Effector memory CD4-positive, alpha-beta T cell (primary cell): ENCODE results near the gene ATP11C.
"Not testable (repeated sequence)": the region's sequence is repeated elsewhere in the genome, so short reads cannot be mapped to it uniquely, and the experiment has no call there.

Experiments
- DNase-seq, 3 donors: peaks; one replicate each; pipeline ENCODE4 v3.0.0-alpha.2; 2020
- H3K27ac ChIP-seq: 2 replicates; pipeline ENCODE4 v1.7.0; 2013; ENCODE audit warnings: mild to moderate bottlenecking, low read length, moderate library complexity; ENCODE audit not compliant: insufficient read depth, poor library complexity, severe bottlenecking
- H3K27me3 ChIP-seq: replicated peaks from 2 replicates; pipeline ENCODE4 v1.7.0; 2013; ENCODE audit warnings: mild to moderate bottlenecking, low read length; ENCODE audit not compliant: insufficient read depth, control insufficient read depth, poor library complexity, severe bottlenecking
- H3K36me3 ChIP-seq: 2 replicates; pipeline ENCODE4 v1.7.0; 2013; ENCODE audit warnings: mild to moderate bottlenecking, low read length, moderate library complexity; ENCODE audit not compliant: control insufficient read depth, insufficient read depth
- H3K4me1 ChIP-seq: 2 replicates; pipeline ENCODE4 v1.7.0; 2013; ENCODE audit warnings: low read length, mild to moderate bottlenecking; ENCODE audit not compliant: control insufficient read depth, insufficient read depth, poor library complexity, severe bottlenecking
- H3K4me3 ChIP-seq: 2 replicates; pipeline ENCODE4 v1.7.0; 2013; ENCODE audit warnings: low read length, low read depth, mild to moderate bottlenecking; ENCODE audit not compliant: insufficient read depth, poor library complexity, severe bottlenecking
- H3K9me3 ChIP-seq: 2 replicates; pipeline ENCODE4 v1.7.0; 2013; ENCODE audit warnings: mild to moderate bottlenecking, low read length, moderate library complexity; ENCODE audit not compliant: control insufficient read depth

ATP11C gene

DNA sequence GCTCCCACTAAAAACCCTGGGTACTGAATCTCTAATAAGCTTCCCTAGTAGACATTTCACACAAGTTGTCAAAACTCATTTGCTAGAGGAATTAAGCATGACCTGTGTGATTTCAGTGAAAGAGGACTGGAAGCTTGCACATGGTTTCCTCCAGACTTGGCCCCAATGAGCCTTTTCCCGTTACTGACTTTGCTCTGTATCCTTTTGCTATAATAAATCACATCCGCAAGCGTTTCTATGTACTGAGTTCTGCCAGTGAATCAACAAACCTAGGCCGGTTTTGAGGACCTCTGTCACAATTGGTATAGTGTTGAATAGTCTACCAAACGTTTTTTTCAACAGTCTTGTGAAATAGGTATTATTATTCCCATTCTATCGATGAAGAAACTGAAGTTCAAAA lies 8.2 kb downstream of the ATP11C start:
- H3K4me3 ChIP-seq, result no peak overlapping the region
- H3K27me3 ChIP-seq, result no peaks in the 10 kb centered on the region
- H3K9me3 ChIP-seq, result no peaks in the 10 kb centered on the region
- DNase-seq, result no peak
- no peaks in the 10 kb centered on the region for H3K4me1 ChIP-seq
- H3K27ac ChIP-seq, result no peak overlapping the region
- no peaks in the 10 kb centered on the region for H3K36me3 ChIP-seq

DNA sequence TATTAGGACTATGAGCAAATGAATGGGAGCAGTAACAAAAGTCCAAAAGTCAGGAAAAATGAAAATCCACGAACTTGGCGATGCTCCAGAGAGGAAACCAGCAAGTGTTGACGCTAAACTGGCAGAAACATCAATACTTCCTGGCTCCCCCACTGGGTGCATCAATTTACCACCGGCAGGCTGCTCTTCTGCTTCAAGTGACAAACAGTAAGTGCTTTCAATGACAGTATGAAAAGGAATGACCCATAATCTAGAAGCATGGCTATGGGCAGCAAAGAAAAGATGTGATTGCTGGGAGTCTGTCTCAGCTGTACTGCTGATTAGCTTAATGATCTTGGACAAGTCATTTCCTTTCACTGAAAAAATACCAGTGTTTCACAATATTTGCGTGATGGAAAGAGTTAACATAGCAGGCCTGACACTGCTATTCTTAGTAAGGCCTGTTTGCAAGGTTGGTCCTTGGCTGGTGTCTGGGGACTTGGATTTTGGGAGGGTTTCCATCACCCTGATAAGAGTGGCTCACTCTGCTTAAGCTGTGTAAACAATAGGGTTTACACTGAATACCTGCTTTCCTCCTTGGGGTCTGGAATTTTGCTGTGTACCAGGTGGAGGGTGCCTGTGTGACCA lies 8.7 kb downstream of the ATP11C start:
- no peak overlapping the region for H3K4me3 ChIP-seq
- no peaks in the 10 kb centered on the region for H3K36me3 ChIP-seq

DNA sequence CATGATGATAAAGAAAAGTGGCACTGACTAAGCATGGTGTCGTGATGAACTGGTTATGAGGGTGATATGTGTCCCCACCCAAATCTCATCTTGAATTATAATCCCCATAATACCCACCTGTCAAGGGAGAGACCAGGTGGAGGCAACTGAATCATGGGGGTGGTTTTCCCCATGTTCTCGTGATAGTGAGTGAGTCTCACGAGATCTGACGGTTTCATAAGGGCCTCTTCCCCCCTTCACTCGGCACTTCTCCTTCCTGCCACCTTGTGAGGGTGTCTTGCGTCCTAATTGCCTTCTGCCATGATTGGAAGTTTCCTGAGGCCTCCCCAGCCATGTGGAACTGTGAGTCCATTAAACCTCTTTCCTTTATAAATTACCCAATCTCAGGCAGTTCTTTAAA lies 11.7 kb downstream of the ATP11C start:
- not testable (repeated sequence) for DNase-seq

More for the DNA sequence above, 8.7 kb downstream of the ATP11C start:
- Histone ChIP-seq H3K27ac (no peak overlapping the region), H3K27me3 (no peaks in the 10 kb centered on the region), H3K9me3 (no peaks in the 10 kb centered on the region), H3K4me1 (no peaks in the 10 kb centered on the region)
- DNase-seq, result no peak

DNA sequence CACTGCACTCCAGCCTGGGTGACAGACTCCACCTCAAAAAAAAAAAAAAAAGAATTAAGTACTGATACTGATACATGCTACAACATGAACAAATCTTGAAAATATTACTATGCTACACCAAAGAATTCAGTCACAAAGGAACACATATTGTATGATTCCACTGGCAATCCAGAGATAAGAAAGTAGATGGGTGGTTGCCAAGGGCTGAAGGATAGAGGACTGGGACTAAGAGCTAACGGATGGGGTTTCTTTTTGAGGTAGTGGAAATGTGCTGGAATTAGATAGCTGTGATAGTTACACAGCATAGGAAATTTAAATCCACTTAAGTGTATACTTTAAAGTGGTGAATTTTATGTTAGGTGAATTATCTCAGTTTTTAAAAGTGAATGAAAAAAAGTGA lies 12.5 kb downstream of the ATP11C start:
- DNase-seq, result no peak

More for the DNA sequence above, 11.7 kb downstream of the ATP11C start:
- H3K9me3 ChIP-seq, H3K27ac ChIP-seq, H3K4me3 ChIP-seq, H3K27me3 ChIP-seq, H3K36me3 ChIP-seq, H3K4me1 ChIP-seq: not testable (repeated sequence)

DNA sequence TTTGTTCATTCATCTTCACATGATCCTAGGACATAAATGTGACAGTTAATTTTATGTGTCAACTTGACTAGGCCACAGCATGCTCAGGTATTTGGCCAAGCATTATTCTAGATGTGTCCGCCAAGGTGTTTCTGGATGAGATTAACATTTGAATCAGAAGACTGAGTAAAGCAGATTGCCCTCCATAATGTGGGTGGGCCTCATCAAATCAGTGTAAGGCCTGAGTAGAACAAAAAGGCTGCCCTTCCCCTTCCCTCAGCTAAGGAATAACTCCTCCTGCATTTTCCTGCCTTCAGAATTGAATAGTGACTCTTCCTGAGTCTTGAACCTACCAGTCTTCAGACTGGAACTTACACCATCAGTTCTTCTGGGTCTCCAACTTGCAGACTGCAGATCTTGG lies 18.4 kb downstream of the ATP11C start:
- Histone ChIP-seq H3K36me3 (no peaks in the 10 kb centered on the region), H3K9me3 (no peaks in the 10 kb centered on the region), H3K27me3 (no peaks in the 10 kb centered on the region), H3K4me1 (no peaks in the 10 kb centered on the region), H3K4me3 (no peak overlapping the region), H3K27ac (no peak overlapping the region)
- no peak for DNase-seq

More for the DNA sequence above, 12.5 kb downstream of the ATP11C start:
- Histone ChIP-seq H3K36me3 (no peaks in the 10 kb centered on the region), H3K9me3 (no peaks in the 10 kb centered on the region), H3K4me1 (no peaks in the 10 kb centered on the region), H3K27ac (no peak overlapping the region), H3K27me3 (no peaks in the 10 kb centered on the region), H3K4me3 (no peak overlapping the region)

DNA sequence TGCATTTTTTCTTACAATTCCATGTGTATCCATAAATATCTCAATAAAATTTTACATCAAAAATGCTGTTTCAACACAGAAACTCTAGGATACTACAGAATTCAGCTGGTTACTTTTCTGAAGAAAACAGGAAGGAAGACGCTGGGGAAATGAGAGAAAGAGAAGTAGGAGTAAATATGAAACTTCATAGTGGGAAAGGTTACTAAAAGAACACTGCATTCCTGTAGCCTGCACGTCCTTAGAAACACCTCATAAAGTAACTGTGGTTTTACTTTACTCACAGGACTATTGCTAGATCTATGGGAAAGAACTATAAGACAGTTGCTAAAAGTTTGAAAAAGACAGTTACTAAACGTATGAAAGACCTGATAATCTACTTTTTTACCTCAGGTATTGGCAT lies 23.1 kb downstream of the ATP11C start:
- no peak for DNase-seq
- Histone ChIP-seq H3K27ac (no peak overlapping the region), H3K36me3 (no peaks in the 10 kb centered on the region)

DNA sequence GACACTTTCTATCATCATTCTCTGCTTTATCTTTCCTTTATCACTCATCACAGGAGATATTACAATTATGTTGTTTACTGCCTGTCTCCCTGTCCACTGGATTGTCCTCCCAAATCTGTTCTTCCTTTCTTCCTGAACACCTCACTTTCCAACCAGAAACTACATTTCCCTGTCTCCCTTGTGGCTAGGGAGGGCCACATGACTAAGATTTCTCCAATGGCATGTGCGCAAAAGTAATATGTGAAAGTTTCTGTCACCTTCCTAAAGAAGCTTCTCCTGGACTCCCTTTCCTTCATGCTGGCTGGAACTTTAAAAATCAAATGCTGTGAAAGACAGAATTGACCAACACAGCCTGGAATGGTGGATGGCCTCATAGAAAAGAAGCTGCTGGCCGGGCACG lies 25.8 kb downstream of the ATP11C start:
- Histone ChIP-seq H3K9me3 (no peaks in the 10 kb centered on the region), H3K27ac (no peak overlapping the region), H3K36me3 (no peaks in the 10 kb centered on the region), H3K4me3 (no peak overlapping the region), H3K4me1 (no peaks in the 10 kb centered on the region), H3K27me3 (no peaks in the 10 kb centered on the region)
- no peak for DNase-seq

More for the DNA sequence above, 23.1 kb downstream of the ATP11C start:
- no peak overlapping the region for H3K4me3 ChIP-seq
- H3K9me3 ChIP-seq, result no peaks in the 10 kb centered on the region
- H3K4me1 ChIP-seq, result no peaks in the 10 kb centered on the region
- H3K27me3 ChIP-seq, result no peaks in the 10 kb centered on the region

DNA sequence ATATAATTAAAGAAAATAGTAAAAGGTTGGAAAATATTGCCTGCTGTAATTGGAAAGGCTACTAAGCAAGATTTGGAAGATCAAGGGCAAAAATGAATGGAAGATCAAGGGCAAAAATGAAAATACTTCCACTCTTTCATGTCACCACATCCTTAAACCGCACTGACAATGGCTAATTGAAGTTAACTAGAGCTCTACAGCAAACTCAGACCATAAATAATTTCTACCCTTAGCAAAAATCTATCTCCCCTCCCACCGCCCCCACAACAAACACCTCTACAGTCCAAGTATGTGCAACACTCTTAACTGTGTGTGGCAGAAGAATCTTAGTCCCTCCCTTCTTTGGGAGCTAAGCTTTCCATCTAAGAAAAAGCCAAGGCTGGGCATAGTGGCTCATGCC lies 27.1 kb downstream of the ATP11C start:
- Histone ChIP-seq H3K27me3 (no peaks in the 10 kb centered on the region), H3K4me3 (no peak overlapping the region), H3K9me3 (no peaks in the 10 kb centered on the region), H3K27ac (no peak overlapping the region), H3K4me1 (no peaks in the 10 kb centered on the region), H3K36me3 (no peaks in the 10 kb centered on the region)
- no peak for DNase-seq

DNA sequence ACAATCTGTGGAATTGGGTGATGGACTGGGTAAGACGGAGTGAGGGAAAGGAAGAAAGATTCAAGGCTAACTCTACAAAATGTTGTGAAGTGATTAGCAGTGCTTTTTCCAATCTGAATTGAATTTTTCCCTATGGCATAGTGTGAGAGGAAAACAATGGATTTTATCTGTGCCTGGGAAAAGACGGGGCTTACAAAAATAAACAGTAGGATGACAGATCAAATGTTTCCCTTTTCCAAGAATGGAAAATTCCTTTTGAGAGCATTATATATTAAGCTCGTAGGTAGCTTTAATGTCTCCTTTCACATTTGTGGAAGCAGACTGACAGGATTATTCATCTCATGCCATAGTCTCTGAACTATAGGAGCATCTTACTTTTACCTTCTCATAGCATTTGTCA lies 27.8 kb downstream of the ATP11C start:
- Histone ChIP-seq H3K27me3 (no peaks in the 10 kb centered on the region), H3K4me1 (no peaks in the 10 kb centered on the region), H3K4me3 (no peak overlapping the region), H3K36me3 (no peaks in the 10 kb centered on the region), H3K9me3 (no peaks in the 10 kb centered on the region), H3K27ac (no peak overlapping the region)
- no peak for DNase-seq

DNA sequence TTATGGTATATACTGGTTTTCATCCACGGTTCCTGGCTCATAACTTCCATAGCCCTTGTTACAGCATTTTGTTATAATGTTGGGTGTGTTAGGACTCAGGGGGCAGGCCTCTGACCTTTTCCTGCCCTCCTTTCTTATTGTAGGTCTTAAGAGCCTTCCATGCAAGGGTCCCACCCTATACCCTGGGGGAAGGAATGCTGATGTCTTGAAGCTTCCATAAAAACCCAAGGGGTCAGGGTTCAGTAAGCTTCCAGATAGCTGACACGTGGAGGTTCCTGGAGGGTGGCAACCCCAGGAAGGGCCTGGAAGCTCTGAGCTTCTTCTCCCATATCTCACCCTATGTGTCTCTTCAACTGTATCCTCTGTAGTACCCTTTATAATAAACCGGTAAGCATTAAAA lies 29.6 kb downstream of the ATP11C start:
- Histone ChIP-seq H3K27ac (no peak overlapping the region), H3K9me3 (no peaks in the 10 kb centered on the region), H3K4me1 (no peaks in the 10 kb centered on the region), H3K36me3 (no peaks in the 10 kb centered on the region), H3K4me3 (no peak overlapping the region), H3K27me3 (no peaks in the 10 kb centered on the region)
- DNase-seq, result no peak
